HuH-7 (cell line): Measurements from ENCODE around the gene CCNY.

Experiments used
- DNase-seq: peaks from one replicate; pipeline ENCODE4 v3.0.0; 2011; ENCODE audit warnings: low spot score

Gene CCNY

DNA sequence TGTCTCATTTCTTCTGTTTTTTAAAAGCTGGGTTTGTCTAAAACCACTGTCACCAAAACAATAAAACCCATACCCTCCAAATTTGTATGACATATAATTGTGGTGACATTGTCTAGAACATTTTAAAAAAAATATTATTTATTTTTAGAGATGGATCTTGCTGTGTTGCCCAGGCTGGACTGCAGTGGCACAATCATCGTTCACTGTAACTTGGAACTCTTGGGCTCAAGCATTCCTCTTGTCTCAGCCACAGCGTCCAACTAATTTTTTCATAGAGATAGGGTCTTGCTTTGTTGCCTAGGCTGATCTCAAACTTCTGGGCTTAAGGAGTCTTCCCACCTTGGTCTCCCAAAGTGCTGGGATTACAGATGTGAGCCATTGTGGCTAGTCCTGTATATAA is 116.5 kb downstream of the CCNY start:
- no peak for DNase-seq

DNA sequence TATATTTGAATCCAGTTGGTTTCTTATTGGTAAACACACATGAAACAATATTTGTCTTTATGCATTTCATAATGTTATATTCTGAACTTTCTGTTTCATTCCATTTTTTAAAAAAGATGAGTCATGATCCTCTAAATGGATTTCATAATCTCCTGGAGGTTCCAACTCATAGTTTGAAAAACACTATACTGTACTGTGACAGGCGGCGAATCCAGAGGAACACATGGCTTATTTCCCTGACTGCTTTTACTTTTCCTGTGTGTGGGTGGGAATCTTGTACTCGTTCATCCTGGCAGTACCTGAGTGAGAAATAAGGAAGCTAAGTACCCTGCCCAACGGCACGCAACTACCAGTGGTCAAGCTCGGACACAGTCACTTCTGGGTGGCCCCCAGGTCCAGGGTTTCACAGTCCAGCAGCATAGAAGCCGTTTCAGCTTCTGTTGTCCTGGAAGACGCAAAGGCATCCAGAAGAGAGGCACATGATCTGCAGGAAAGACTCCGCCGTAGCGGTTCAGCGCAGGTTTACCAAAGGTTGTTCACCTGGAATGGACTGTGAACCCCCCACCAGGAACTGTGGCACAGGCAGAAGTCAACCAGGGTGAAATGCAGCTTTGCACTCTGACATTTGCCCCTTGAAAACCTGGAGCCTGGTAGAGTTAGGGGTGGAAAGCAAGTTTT is 117.7 kb downstream of the CCNY start:
- DNase-seq, result no peak

DNA sequence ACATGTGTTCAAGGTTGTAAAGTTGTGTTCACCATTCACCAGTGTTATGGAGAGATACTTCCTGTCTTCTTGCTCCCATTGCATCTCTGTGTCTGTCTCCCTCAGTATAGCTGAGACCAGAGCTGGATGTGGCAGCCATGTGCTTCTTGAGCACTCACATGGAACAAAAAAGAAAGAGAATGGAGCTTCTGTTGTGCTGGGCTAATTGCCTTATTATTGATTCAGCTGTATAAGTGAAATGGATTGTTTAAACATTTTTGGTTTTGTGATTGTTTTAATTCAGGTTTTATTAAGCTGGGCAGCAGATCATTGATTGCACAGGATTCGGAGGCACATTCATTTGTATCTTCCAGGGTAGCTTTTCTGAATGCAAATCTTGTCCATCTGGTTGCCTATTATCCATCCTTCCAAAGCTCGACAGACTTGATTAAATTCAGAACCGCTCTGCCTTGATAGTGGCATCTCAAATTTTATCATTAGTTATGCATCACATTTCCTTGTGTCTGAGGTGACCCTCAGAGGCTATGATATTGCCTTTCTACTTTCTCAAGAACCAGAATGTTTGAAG is 119.9 kb downstream of the CCNY start:
- no peak for DNase-seq

DNA sequence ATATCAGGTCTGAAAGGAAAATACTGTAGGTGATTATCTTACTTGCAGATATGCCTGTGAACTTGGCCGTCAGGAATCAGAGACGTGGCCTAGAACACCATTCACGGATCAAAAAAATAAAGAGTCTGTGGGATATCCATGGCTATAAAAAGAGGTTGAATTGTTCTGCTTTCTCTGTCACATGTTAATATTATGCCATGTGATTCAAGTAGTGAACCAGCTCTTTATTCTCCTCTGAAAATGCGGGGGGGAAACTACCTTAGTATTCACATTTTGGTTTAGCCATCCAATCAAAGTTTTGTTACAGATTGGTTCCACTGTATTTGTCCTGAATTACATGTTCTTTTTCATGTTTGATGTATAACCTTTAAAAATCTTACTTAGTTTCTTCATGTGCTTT is 120.5 kb downstream of the CCNY start:
- DNase-seq, result no peak

DNA sequence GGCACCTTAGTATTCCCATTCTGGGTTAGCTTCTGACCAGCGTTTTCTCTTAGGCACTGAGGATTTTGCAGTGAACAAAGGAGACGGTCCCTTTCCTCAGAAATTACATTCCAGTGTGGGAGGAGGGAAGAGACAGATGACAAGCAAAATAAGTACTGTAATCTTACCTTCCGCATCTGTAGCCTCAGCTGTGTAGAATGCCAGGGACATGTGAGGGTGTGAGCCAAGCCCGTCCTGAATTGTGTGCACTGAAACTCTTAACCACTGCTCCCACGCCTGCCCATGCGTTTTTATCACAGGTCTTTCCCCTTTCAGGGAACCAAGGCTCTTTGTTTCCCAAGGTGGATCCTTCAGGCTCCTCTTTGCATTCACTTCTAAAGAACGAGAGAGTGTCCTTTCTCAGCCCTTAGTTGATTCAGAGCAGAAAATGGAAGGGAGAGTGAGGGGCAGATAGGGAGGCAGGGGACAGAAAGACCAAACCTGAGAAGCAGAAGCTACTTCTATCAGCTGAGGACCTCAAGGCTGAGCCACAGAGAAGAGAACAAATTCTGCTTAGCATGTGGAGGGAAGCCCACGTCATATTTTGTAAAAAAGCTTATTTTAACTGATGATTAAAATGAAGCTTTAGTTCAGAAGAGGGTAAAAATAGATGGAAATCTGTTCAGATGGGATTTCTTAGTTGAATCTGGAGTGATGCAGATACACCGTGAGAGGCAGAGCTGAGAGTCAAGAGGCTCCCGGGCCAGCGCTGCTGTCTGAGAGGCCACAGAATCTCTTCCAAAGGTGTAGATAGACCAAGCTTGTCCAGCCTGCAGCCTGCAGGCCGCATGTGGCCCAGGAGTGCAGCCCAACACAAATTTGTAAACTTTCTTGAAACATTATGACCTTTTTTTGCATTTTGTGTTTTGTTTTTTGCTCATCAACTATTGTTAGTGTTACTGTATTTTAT is 122.5 kb downstream of the CCNY start:
- DNase-seq, result no peak

DNA sequence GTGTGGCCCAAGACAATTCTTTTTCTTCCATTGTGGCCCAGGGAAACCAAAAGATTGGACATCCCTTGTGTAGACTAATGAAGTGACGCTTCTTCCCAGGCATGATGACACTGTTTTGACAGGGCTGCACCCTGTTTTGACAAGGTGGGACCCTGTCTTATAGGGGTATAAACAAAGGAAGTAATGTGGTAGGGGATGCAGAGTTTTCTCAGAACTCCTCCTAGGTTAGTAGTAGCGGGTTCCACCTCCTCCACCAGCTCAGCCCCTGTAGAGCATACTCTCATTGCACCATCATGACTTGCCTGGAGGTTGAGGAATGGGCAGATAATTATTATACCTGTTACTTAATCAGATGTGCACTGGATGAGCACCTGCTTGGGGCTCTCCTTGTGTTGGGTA is 123.1 kb downstream of the CCNY start:
- no peak for DNase-seq

DNA sequence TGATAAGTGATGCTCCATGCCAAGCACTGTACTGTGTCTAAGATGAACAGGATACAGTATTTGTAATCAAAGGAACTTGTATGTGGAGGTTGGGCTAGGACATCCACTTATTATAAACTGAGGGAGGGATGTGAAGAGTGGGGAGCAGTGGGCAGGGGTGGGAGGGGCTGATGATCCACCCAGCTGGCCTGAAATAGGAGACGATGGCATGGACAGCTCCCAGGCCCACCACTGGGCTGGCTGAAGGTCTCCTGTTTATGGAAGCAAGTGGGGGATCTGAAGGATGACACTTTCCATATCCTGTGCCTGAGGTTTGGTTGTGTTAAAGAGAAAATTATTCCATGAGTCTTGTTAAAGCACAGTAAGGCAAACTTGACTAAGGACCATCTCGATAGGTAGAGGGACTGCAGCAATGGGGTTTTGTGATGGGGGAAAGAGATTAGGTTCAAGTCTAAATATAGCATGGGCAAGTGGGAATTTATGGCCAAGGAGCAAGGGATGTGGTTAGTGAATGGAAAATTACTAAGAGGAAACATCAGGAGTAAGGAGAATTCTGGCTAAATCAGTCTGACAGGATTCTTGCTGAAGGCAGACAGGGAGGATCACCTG is 124.6 kb downstream of the CCNY start:
- no peak for DNase-seq

DNA sequence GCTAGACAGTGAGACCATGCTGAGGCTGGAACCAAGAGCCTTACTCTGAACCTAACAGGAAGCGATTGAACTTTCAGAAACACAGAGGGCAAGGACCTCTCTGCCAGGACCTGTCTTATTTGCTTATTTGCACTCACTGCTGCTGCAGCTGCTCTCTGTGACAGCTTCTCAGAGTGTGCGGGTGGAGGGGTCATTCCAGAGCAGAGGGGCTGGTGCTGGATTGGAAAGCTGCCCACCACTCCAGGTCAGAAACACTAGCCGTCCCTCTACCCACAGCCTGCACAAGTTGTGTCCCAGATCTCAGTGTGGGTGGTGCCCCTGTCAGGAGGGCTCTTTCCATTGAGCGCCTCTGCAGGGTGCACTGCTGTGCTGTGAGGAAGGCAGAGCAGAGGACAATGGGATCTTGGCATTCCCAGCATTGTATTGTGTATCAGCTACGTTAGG is 126.2 kb downstream of the CCNY start:
- peak; percentile 15 for DNase-seq

DNA sequence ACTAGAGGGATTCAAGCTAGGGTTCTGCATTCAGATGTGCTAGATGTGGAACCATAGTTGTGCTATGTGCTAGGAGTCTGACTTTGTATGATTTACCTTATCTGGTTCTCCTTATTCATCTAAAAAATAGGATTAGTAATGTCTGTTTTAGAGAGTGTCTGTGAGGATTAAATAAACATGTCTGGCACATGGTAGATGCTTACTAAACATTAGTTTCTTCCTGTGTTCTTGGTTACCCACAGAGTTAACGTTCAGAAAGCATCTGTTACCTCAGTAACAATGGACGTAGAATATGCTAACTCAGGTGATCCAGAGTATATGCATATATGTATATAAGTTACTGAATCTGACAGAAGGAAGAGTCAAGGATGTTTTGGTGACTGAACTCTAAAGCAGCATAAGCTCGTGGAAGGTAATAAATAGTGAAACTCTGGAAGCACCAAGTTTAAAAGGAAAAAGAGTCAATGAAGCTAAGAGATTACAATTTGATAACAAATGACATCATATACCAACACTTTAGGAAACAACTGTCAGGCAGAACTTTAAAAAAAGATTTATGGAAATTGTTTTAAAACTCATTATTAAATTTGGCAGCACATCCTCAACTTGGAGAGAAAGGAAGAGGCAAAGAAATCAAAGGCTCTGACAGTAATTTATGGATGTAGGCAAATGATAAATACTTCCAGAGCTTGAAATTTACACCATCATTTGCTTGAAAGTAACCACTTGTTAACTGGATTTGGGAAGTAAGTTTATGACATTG is 127.0 kb downstream of the CCNY start:
- DNase-seq, result no peak

DNA sequence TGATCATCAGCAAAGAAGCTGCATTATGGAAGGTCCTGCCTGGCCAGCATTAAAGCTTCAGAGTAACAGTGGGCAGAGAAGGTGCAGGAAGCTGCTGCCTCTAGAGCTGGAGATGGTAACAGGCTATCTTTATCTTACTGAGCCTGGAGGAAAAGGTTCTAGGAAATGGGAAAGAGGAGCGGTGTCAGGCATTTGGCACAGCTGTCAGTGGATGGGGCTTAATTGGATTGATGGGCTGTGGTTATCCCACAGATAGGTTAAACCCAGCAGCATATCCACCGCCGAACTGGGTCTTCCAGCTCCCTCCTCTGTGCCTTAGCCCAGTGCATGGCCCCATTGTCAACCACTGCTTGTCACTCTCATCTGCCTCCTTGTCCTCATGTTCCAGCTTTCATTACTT is 127.6 kb downstream of the CCNY start:
- no peak for DNase-seq

DNA sequence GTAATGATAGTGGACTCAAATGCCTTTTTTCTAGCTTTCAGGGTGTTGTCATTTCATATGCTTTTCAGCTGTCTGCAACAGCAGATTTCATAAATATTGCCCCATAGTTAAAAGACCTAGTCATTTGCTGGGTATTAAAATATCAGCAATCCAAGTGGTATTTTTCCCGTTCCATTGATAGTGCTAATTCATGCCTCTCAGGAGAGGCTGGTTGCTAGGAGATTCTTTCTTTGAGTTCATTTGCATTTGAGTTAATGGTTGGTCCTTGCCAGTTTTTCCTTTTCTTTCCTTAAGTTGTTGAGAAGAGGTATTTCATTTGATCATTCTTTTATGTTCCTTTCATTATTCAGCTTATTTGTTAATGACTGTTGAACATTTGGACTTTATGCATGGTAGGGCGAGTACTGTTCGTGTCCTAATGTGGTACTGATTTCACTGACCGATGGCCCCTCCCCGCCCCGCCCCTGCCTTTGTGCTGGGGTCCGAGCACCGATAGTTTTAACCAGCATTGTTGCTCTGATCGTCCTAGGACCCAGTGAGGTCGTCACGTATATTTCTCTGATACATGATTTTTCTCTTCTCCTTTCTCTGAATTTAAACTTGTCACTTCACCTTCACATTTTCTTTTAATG is 128.6 kb downstream of the CCNY start:
- DNase-seq, result no peak

DNA sequence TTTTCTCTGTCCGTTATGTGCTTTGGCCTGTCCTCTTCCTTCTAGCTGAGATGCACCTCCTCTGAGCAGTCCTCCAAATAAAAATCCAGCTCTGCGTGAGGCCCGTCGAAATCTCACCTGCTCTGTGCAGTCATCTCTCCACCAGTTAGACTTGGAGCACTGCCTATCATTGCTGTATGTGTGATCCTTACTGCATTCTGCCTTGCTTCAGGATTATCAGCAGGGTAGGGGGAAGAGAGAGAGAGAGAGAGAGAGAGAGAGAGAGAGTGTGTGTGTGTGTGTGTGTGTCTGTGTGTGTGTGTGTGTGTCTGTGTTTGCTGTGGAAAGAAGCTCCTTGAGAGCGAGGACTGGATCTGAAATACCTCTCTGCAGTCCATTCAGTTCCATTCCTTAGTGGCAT is 129.4 kb downstream of the CCNY start:
- no peak for DNase-seq

DNA sequence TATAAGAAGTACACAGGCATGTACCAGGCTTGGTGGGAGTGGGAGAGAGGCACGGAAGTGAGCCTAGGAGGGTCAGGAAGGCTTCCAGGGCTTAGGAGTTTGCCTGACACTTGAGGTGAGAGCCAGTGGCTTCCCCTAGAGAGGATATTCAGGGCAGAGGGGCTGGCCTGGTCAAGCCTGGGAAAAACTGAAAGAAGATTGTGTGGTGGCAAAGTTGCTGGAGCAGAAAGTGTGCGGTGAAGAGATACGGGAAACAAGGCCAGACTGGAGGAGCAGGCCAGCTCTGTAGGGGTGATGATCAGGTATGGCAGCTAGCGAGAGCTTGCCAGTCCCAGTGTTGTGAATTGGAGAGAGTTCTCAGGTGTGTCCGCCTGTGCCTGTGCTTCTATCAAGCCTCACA is 129.9 kb downstream of the CCNY start:
- DNase-seq, result no peak

DNA sequence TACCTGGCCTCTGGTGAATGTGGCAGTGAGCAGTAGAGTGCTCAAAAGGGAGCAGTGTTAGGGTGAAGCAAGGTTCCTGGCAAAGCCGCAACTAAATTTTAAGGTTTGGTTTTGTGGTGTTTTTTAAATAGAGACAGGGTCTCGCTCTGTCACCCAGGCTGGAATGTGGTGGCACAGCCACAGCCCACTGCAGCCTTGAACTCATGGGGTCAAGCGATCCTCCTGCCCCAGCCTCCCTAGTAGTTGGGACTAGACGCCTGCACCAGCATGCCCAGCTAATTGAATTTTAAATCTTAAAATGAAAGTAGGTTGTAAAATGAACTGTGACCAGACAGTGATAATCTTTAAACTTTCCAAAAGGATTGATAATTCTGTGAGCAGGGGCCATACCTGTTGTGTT is 130.4 kb downstream of the CCNY start:
- DNase-seq, result no peak

DNA sequence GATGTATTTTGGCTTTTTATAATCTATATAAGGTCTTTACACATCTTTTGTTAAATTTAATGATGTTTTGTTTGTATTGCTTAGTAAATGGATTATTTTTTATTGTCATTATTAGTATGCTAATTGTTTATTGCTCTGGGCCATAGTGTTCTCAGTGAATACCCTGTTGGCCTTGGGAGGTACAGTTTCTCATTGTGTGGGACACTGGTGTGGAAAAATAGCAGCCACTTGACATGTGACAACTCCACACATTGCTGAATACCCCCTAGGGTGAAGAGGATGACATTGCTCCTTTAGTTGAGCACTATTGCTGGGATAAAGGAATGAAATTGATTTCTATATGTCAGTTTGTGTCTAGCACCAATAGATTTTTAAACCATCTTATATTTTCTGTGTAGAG is 130.9 kb downstream of the CCNY start:
- no peak for DNase-seq

DNA sequence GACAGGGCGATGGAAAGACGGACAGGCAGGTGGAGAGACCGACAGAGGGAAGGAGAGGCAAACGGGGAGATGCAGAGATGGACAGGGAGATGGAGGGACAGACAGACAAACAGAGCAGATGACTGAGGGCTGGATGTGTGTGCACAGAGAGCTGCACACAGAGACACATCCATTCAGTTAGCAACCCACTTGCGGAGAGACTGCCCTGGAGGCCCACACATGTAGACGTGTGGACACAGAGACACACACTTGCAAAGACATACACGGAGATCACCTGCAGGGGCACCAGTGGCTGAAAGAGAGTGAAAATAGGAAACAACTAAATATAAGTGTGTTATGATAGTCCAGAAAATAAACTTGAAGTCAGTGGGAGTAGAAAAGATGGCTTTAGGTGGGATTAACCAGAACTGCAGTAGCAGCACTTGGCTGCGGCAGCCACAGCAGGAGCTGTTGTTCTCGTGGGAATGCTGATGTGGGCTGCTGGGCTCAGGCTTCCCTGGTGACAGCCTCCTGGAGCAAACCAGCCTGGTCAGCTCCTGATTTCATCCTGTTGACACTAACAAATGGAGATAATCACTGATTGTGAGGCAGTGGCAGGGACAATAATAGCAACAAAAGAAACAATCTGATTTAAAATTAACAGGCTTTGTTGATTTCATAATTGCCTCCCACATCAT is 134.1 kb downstream of the CCNY start:
- DNase-seq, result no peak

DNA sequence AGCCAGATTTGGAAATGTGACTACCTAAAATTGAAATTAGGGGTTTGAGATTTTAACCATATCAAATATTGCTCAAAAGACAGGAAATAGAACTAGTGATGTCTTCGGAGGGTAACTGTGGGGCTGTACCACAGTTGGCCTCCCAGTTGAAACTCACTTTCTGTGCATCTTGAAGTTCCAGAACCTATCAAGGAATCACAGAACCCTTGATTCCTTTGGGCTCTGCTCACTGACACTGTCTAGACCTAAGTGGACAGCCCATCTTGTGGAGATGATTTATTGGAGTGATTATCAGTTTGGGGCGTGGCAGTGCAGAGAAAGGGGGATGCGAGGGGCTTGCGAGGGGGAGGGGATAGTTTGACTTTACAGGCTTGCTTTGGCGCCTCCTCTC is 134.6 kb downstream of the CCNY start:
- DNase-seq, result no peak

DNA sequence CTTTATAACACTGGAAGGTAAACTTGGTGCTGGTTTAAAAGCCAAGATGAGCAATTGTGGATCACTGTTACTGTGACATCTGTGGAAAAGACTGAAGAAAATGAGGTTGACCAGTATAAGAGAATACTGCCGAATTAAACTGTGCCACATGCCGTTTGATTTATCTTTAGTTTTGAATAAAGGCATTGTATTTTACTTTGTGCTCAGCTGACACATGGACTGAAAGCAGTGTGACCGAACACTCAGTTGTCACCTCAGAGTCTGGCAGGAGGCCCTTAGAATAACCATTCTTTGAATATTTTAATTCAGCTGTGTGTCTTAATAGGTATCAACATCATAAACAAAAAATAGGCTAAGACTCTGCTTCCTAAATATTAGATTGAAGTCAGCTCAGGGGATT is 135.1 kb downstream of the CCNY start:
- DNase-seq, result no peak

DNA sequence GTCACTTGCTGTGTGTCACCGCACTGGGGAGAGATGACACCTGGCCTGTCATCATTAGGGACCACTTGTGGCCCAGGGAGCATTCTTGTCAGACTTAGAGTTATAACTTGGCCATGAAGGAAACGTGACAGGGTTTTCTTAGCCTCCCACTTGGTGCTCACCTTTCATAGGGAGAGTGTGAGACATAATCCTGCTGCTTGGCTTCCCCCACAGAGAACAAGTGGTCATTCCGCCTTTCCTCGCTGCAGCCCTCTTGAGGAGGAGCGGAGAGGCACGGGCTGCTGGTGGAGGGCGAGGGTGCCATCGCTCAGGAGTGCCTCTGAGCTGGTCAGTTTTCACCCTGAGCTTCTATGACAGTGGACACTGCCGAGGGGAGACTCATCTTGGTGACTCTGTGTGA is 143.8 kb downstream of the CCNY start:
- DNase-seq, result no peak

DNA sequence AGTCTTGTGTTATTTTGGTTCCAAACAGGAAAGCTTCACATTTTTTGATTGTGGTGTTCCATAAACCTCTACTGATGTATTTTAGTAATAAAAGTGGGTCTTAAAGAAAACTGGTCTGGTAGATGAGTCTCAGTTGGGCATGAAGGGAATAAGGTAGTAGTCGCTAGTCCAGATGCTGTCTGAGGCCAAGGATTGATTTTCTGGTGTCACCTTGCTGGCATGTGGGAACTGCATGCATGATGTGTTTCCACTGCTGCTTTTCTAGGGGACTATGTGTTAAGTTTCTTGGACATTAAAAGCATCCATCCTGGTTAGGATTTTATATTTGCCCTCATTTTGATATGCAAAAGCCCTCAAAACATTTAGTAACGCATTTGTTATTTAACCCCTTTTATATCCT is 145.1 kb downstream of the CCNY start:
- DNase-seq, result no peak
